Endometrial microvascular endothelial cells (primary cell): ENCODE results near the gene TRPC4AP. TPM values are rescaled to one million over a fixed set of nuclear protein-coding genes. Genes with fewer than 3 reads are reported as not detected.

Experiments
- in situ Hi-C: cut with HindIII; loops from 2 replicates; pipeline ENCODE4 v1.10.0; 2017; ENCODE audit warnings: low sequenced_read_pairs, low pct_unique_long_range_greater_than_20kb; ENCODE audit errors: inconsistent ontology term
- total RNA-seq: library from RNA; depleted of rRNA; stranded (reverse); fragments of >200 nt; gene quantifications from one replicate; pipeline ENCODE4 v1.2.3, GENCODE V29; 2015; ENCODE audit errors: inconsistent ontology term

TRPC4AP gene
- total RNA-seq, 1 donor from 2014 or later = 92.9 TPM

GRCh38 chr20:34996243-34997028 lies 96.2 kb downstream of the TRPC4AP start:
- in situ Hi-C loops = no loop called here

GRCh38 chr20:34995696-34996095 lies 96.9 kb downstream of the TRPC4AP start:
- in situ Hi-C loops = no loop called here

- in situ Hi-C loops = no loop called here
These were observed 97.4 kb downstream of the TRPC4AP start for GRCh38 chr20:34995192-34995591.

GRCh38 chr20:34994509-34995131 lies 98.0 kb downstream of the TRPC4AP start:
- in situ Hi-C loops = no loop called here

- in situ Hi-C loops = no loop called here
These were observed 98.6 kb downstream of the TRPC4AP start for GRCh38 chr20:34993941-34994508.

GRCh38 chr20:34992751-34993417 lies 99.7 kb downstream of the TRPC4AP start:
- in situ Hi-C loops = no loop called here

GRCh38 chr20:34990661-34991214 lies 101.9 kb downstream of the TRPC4AP start:
- in situ Hi-C loops = no loop called here

- in situ Hi-C loops = no loop called here
These were observed 102.4 kb downstream of the TRPC4AP start for GRCh38 chr20:34990231-34990630.

GRCh38 chr20:34989670-34990069 lies 102.9 kb downstream of the TRPC4AP start:
- in situ Hi-C loops = no loop called here

GRCh38 chr20:34989118-34989517 lies 103.5 kb downstream of the TRPC4AP start:
- in situ Hi-C loops = no loop called here

- in situ Hi-C loops = no loop called here
These were observed 104.4 kb downstream of the TRPC4AP start for GRCh38 chr20:34988191-34988540.

- in situ Hi-C loops = no loop called here
These were observed 105.1 kb downstream of the TRPC4AP start for GRCh38 chr20:34987288-34988190.

- in situ Hi-C loops = no loop called here
These were observed 106.0 kb downstream of the TRPC4AP start for GRCh38 chr20:34986311-34987287.

GRCh38 chr20:34985461-34986310 lies 106.9 kb downstream of the TRPC4AP start:
- in situ Hi-C loops = no loop called here

GRCh38 chr20:34984756-34985261 lies 107.8 kb downstream of the TRPC4AP start:
- in situ Hi-C loops = no loop called here

GRCh38 chr20:34983995-34984735 lies 108.4 kb downstream of the TRPC4AP start:
- in situ Hi-C loops = no loop called here
